Endodermal cell (in vitro differentiated cells): ENCODE data around the gene CACNA1E. TPM values are rescaled to one million over a fixed set of nuclear protein-coding genes. Genes with fewer than 3 reads are reported as not detected.

Experiments
- DNase-seq: peaks from one replicate; pipeline ENCODE4 v3.0.0-alpha.2; 2017
- H3K27ac ChIP-seq: 2 replicates; pipeline ENCODE4 v1.5.1; 2013; ENCODE audit warnings: mild to moderate bottlenecking, low read depth, low read length, moderate library complexity
- H3K27me3 ChIP-seq: 2 replicates; pipeline ENCODE4 v1.6.1; 2013; ENCODE audit warnings: mild to moderate bottlenecking, low read length, moderate library complexity; ENCODE audit not compliant: insufficient read depth, control insufficient read depth, poor library complexity, severe bottlenecking
- H3K36me3 ChIP-seq: 2 replicates; pipeline ENCODE4 v1.7.0; 2013; ENCODE audit warnings: mild to moderate bottlenecking, low read length, moderate library complexity; ENCODE audit not compliant: control insufficient read depth, insufficient read depth
- H3K4me1 ChIP-seq: one replicate; pipeline ENCODE4 v1.7.0; 2013; ENCODE audit warnings: low read length; ENCODE audit not compliant: control insufficient read depth, insufficient read depth
- H3K4me3 ChIP-seq: 2 replicates; pipeline ENCODE4 v1.5.1; 2013; ENCODE audit warnings: mild to moderate bottlenecking, low read length, moderate library complexity
- H3K9ac ChIP-seq: 2 replicates; pipeline ENCODE4 v1.6.1; 2013; ENCODE audit warnings: mild to moderate bottlenecking, low read length, moderate library complexity; ENCODE audit not compliant: poor library complexity, severe bottlenecking; ENCODE audit errors: extremely low read depth
- H3K9me3 ChIP-seq: 2 replicates; pipeline ENCODE4 v1.6.1; 2013; ENCODE audit warnings: mild to moderate bottlenecking, low read length, moderate library complexity; ENCODE audit not compliant: control insufficient read depth
- H3K27ac Mint-ChIP-seq: 2 replicates; pipeline ENCODE4 v1.8.0; 2020; ENCODE audit warnings: mixed read lengths
- H3K27me3 Mint-ChIP-seq: 2 replicates; pipeline ENCODE4 v1.8.0; 2021; ENCODE audit warnings: mild to moderate bottlenecking, mixed read lengths; ENCODE audit not compliant: insufficient read depth
- H3K36me3 Mint-ChIP-seq: 2 replicates; pipeline ENCODE4 v1.8.0; 2020; ENCODE audit warnings: low read depth, mixed read lengths
- H3K4me1 Mint-ChIP-seq: 2 replicates; pipeline ENCODE4 v1.8.0; 2020; ENCODE audit warnings: mixed read lengths
- H3K4me3 Mint-ChIP-seq: 2 replicates; pipeline ENCODE4 v1.8.0; 2020; ENCODE audit warnings: mild to moderate bottlenecking, moderate library complexity, mixed read lengths
- H3K9me3 Mint-ChIP-seq: 2 replicates; pipeline ENCODE4 v1.8.0; 2020; ENCODE audit warnings: mild to moderate bottlenecking, mixed read lengths
- WGBS, 2 experiments: methylation state at CpG; one replicate each; pipeline versions ENCODE4 v1.1.5 to v1.1.7; 2013; ENCODE audit warnings: missing lambda C conversion rate in 2 of 2, mixed read lengths in 1 of 2; ENCODE audit not compliant: insufficient coverage in 1 of 2, insufficient read length in 1 of 2; 5-methylcytosine and 5-hydroxymethylcytosine counted together
- total RNA-seq, 2 donors: library from RNA; stranded (reverse); fragmentation: NEBNext Ultra II Directional in 1 of 2; extraction: Animal tissue kit (Norgen Biotek cat#: 25700) in 1 of 2; gene quantifications; 2 replicates in 1 of 2; 3 replicates in 1 of 2; pipeline ENCODE4 v1.2.1, GENCODE V29; 2021
- TF ChIP-seq, protein P1 (sequence below): fragments of 200-600 bp; sonication (generic); conservative IDR thresholded peaks from 2 replicates; pipeline ENCODE4 v1.5.0; 2021; ENCODE audit warnings: antibody characterized with exemption, mild to moderate bottlenecking

CACNA1E gene
- total RNA-seq, 2 donors from 2014 or later, result 4.7 to 5.8 TPM

- H3K27ac Mint-ChIP-seq, result no peak overlapping the region
- H3K4me1 ChIP-seq, result no peaks in the 10 kb centered on the region
- H3K36me3 ChIP-seq, result no peaks in the 10 kb centered on the region
- H3K9me3 Mint-ChIP-seq, result peaks cover 29% of the 10 kb centered on the region
- no peak overlapping the region for H3K9ac ChIP-seq
- no peak overlapping the region for H3K27ac ChIP-seq
- H3K9me3 ChIP-seq, result peaks cover 37% of the 10 kb centered on the region
- H3K4me3 ChIP-seq, result no peak overlapping the region
- peaks cover 6% of the 10 kb centered on the region for H3K27me3 ChIP-seq
- H3K4me3 Mint-ChIP-seq, result no peak overlapping the region
- no peaks in the 10 kb centered on the region for H3K4me1 Mint-ChIP-seq
- peaks cover 31% of the 10 kb centered on the region for H3K27me3 Mint-ChIP-seq
- TF ChIP-seq, protein P1, sequence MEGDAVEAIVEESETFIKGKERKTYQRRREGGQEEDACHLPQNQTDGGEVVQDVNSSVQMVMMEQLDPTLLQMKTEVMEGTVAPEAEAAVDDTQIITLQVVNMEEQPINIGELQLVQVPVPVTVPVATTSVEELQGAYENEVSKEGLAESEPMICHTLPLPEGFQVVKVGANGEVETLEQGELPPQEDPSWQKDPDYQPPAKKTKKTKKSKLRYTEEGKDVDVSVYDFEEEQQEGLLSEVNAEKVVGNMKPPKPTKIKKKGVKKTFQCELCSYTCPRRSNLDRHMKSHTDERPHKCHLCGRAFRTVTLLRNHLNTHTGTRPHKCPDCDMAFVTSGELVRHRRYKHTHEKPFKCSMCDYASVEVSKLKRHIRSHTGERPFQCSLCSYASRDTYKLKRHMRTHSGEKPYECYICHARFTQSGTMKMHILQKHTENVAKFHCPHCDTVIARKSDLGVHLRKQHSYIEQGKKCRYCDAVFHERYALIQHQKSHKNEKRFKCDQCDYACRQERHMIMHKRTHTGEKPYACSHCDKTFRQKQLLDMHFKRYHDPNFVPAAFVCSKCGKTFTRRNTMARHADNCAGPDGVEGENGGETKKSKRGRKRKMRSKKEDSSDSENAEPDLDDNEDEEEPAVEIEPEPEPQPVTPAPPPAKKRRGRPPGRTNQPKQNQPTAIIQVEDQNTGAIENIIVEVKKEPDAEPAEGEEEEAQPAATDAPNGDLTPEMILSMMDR, result no peak
- no peaks in the 10 kb centered on the region for H3K36me3 Mint-ChIP-seq
- DNase-seq, result no peak
- WGBS, 2 experiments, result 88 to 92% methylated on average over 2 of the region's 2 CpGs
These were observed 24.9 kb upstream of the CACNA1E start for GRCh38 chr1:181458419-181458818.

DNA sequence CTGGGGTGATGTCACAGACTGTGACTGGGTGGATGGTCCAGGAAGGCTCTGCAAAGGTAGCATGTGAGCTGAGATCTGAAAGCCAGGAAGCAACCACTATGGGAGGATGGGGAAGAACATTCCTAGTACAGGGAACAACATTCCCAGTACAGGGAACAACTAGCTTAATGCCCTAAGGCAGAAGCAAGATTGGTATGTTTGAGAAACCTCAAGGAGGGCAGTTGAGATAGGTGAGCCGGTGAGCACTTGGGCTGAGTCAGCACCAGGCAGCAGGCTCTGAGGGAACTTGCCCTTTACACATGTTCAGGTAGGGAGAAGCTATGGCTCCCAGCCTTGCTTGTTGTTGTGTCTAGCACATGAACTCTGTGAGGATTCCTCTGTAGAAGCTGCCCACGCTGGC lies 24.2 kb upstream of the CACNA1E start:
- Mint-ChIP-seq H3K4me1 (no peaks in the 10 kb centered on the region), H3K27ac (no peak overlapping the region)
- H3K4me1 ChIP-seq, result no peaks in the 10 kb centered on the region

GRCh38 chr1:181469829-181470228 lies 13.5 kb upstream of the CACNA1E start:
- Histone ChIP-seq H3K4me1 (peaks cover 18% of the 10 kb centered on the region), H3K27me3 (peaks cover 8% of the 10 kb centered on the region), H3K9me3 (no peaks in the 10 kb centered on the region), H3K9ac (no peak overlapping the region), H3K4me3 (no peak overlapping the region), H3K27ac (no peak overlapping the region), H3K36me3 (no peaks in the 10 kb centered on the region)
- WGBS, 2 experiments, result 86 to 88% methylated on average over 5 of the region's 5 CpGs
- peak; percentile 72 for DNase-seq
- Mint-ChIP-seq H3K36me3 (no peaks in the 10 kb centered on the region), H3K9me3 (no peaks in the 10 kb centered on the region), H3K27me3 (peaks cover 15% of the 10 kb centered on the region), H3K4me1 (peaks cover 43% of the 10 kb centered on the region), H3K27ac (peak overlapping the region; percentile 75), H3K4me3 (peak overlapping the region; percentile 8)
- TF ChIP-seq, protein P1, result no peak

More for the DNA sequence above, 24.2 kb upstream of the CACNA1E start:
- Histone ChIP-seq H3K9ac (no peak overlapping the region), H3K4me3 (no peak overlapping the region), H3K36me3 (no peaks in the 10 kb centered on the region), H3K9me3 (peaks cover 40% of the 10 kb centered on the region), H3K27ac (no peak overlapping the region), H3K27me3 (peaks cover 6% of the 10 kb centered on the region)
- no peak overlapping the region for H3K4me3 Mint-ChIP-seq
- TF ChIP-seq, protein P1, result no peak
- peaks cover 29% of the 10 kb centered on the region for H3K9me3 Mint-ChIP-seq
- H3K27me3 Mint-ChIP-seq, result peaks cover 31% of the 10 kb centered on the region
- no peak for DNase-seq
- no peaks in the 10 kb centered on the region for H3K36me3 Mint-ChIP-seq
- 94% methylated on average over 2 of the region's 2 CpGs for WGBS, 2 experiments
